IMR-90 (cell line): ENCODE data around the gene R3HDM2. TPM values are rescaled to one million over a fixed set of nuclear protein-coding genes. Genes with fewer than 3 reads are reported as not detected.
A peak's percentile ranks its signal among the peaks of the same experiment; 100 is the strongest.

Experiments used
- ATAC-seq: fragments of 200-7000 bp; cut with Tn5 transposase; 2 replicates; pipeline ENCODE4 v1.9.1; 2020; ENCODE audit warnings: low read depth, mild to moderate bottlenecking, moderate library complexity
- BruUV-seq: library from RNA; stranded (reverse); fragments of 400-500 nt; replicated peaks from 2 replicates; lab custom pipeline; 2021; lab: Mats Ljungman, UMichigan
- CTCF ChIA-PET: fragments of 300-600 bp; formaldehyde crosslinking; extraction: SDS; loops from one replicate; lab custom pipeline; 2021; ENCODE audit warnings: antibody characterized with exemption; lab: Yijun Ruan, JAX
- POLR2A ChIA-PET: fragments of 300-600 bp; sonication (Branson Sonifier 250); formaldehyde crosslinking; loops from one replicate; lab custom pipeline; 2022; ENCODE audit warnings: antibody characterized with exemption; ENCODE audit not compliant: unreplicated experiment; lab: Charles Lee
- DNase-seq: peaks from one replicate; pipeline ENCODE4 v3.0.0; 2013
- H2AFZ ChIP-seq: replicated peaks from 2 replicates; pipeline ENCODE3; 2013; ENCODE audit warnings: low read length, mild to moderate bottlenecking; ENCODE audit not compliant: poor library complexity
- H2AK5ac ChIP-seq: 2 replicates; pipeline ENCODE4 v1.6.1; 2013; ENCODE audit warnings: low read depth, low read length, inconsistent platforms
- H2AK9ac ChIP-seq: replicated peaks from 2 replicates; pipeline ENCODE3; 2013; ENCODE audit warnings: mild to moderate bottlenecking, low read depth, low read length, moderate library complexity; ENCODE audit not compliant: poor library complexity
- H2BK120ac ChIP-seq: 2 replicates; pipeline ENCODE4 v1.6.1; 2013; ENCODE audit warnings: low read depth, low read length, inconsistent platforms
- H2BK15ac ChIP-seq: 3 replicates; pipeline ENCODE4 v1.6.1; 2013; ENCODE audit warnings: low read depth, low read length, inconsistent platforms
- H2BK20ac ChIP-seq: 2 replicates; pipeline ENCODE4 v1.6.1; 2013; ENCODE audit warnings: low read depth, mild to moderate bottlenecking, inconsistent platforms, low read length, moderate library complexity
- H2BK5ac ChIP-seq: 2 replicates; pipeline ENCODE4 v1.6.1; 2013; ENCODE audit warnings: mild to moderate bottlenecking, low read depth, low read length, inconsistent platforms; ENCODE audit not compliant: poor library complexity, severe bottlenecking
- H3K14ac ChIP-seq: replicated peaks from 2 replicates; pipeline ENCODE4 v1.6.1; 2013; ENCODE audit warnings: low read depth, low read length, inconsistent platforms
- H3K18ac ChIP-seq: 2 replicates; pipeline ENCODE4 v1.6.1; 2013; ENCODE audit warnings: low read depth, low read length, control low read depth
- H3K23ac ChIP-seq: 2 replicates; pipeline ENCODE4 v1.6.1; 2013; ENCODE audit warnings: low read depth, low read length, inconsistent platforms
- H3K27ac ChIP-seq: 2 replicates; pipeline ENCODE4 v1.5.1; 2013; ENCODE audit warnings: mild to moderate bottlenecking, control low read depth, low read length; ENCODE audit not compliant: insufficient read depth
- H3K27me3 ChIP-seq: 2 replicates; pipeline ENCODE4 v1.6.1; 2013; ENCODE audit warnings: low read length; ENCODE audit not compliant: control insufficient read depth, insufficient read depth
- H3K36me3 ChIP-seq: 2 replicates; pipeline ENCODE4 v1.6.1; 2013; ENCODE audit warnings: low read length, mixed read lengths; ENCODE audit not compliant: control insufficient read depth, insufficient read depth
- H3K4ac ChIP-seq: 2 replicates; pipeline ENCODE4 v1.6.1; 2013; ENCODE audit warnings: low read depth, low read length, inconsistent platforms
- H3K4me1 ChIP-seq: 2 replicates; pipeline ENCODE4 v1.6.1; 2013; ENCODE audit warnings: low read length, mixed read lengths; ENCODE audit not compliant: control insufficient read depth, insufficient read depth
- H3K4me2 ChIP-seq: 2 replicates; pipeline ENCODE4 v1.6.1; 2013; ENCODE audit warnings: low read depth, mild to moderate bottlenecking, control low read depth, low read length, moderate library complexity
- H3K4me3 ChIP-seq: 2 replicates; pipeline ENCODE4 v1.5.1; 2013; ENCODE audit warnings: low read depth, mild to moderate bottlenecking, control low read depth, low read length, moderate library complexity; ENCODE audit not compliant: insufficient read depth
- H3K56ac ChIP-seq: 2 replicates; pipeline ENCODE4 v1.6.1; 2013; ENCODE audit warnings: low read length, inconsistent platforms; ENCODE audit not compliant: insufficient read depth; ENCODE audit errors: extremely low read depth
- H3K79me1 ChIP-seq, 2 experiments: 2 replicates each; pipeline ENCODE4 v1.6.1; 2013; ENCODE audit warnings: low read length in 2 of 2, inconsistent platforms in 1 of 2, low read depth in 1 of 2
- H3K9ac ChIP-seq: 2 replicates; pipeline ENCODE4 v1.6.1; 2013; ENCODE audit warnings: low read depth, low read length, control low read depth
- H3K9me1 ChIP-seq: 2 replicates; pipeline ENCODE4 v1.6.1; 2013; ENCODE audit warnings: low read length, inconsistent platforms; ENCODE audit not compliant: insufficient read depth
- H3K9me3 ChIP-seq: 2 replicates; pipeline ENCODE4 v1.6.1; 2013; ENCODE audit warnings: low read length; ENCODE audit not compliant: control insufficient read depth, insufficient read depth
- H4K20me1 ChIP-seq: 2 replicates; pipeline ENCODE4 v1.6.1; 2013; ENCODE audit warnings: low read length, inconsistent platforms; ENCODE audit not compliant: insufficient read depth
- H4K5ac ChIP-seq: 2 replicates; pipeline ENCODE4 v1.6.1; 2013; ENCODE audit warnings: mild to moderate bottlenecking, low read depth, low read length, control low read depth
- H4K8ac ChIP-seq, 2 experiments: 2 replicates each; pipeline ENCODE4 v1.6.1; 2013; ENCODE audit warnings: low read depth in 2 of 2, low read length in 2 of 2, control low read depth in 1 of 2, inconsistent platforms in 1 of 2
- H4K91ac ChIP-seq: 2 replicates; pipeline ENCODE4 v1.6.1; 2013; ENCODE audit warnings: low read depth, low read length, inconsistent platforms; ENCODE audit not compliant: insufficient read depth
- BHLHE40 ChIP-seq: fragments of 150-350 bp; IDR thresholded peaks from 2 replicates; pipeline ENCODE4 v1.6.1; 2016; ENCODE audit warnings: mild to moderate bottlenecking, low read depth, low read length
- CTCF ChIP-seq: conservative IDR thresholded peaks from 2 replicates; pipeline ENCODE4 v1.5.1; 2012; ENCODE audit warnings: mild to moderate bottlenecking, low read depth, low read length, improper control_type of control experiment
- MAFK ChIP-seq: IDR thresholded peaks from 2 replicates; pipeline ENCODE4 v1.6.1; 2012; ENCODE audit warnings: low read depth, low read length, improper control_type of control experiment
- MAZ ChIP-seq: IDR thresholded peaks from 2 replicates; pipeline ENCODE4 v1.6.1; 2012; ENCODE audit warnings: low read depth, mild to moderate bottlenecking, low read length, improper control_type of control experiment, moderate library complexity, borderline replicate concordance
- POLR2A ChIP-seq: IDR thresholded peaks from 2 replicates; pipeline ENCODE4 v1.6.1; 2012; ENCODE audit warnings: mild to moderate bottlenecking, low read depth, low read length
- RAD21 ChIP-seq: IDR thresholded peaks from 2 replicates; pipeline ENCODE4 v1.6.1; 2012; ENCODE audit warnings: low read length, improper control_type of control experiment
- RFX5 ChIP-seq: IDR thresholded peaks from 2 replicates; pipeline ENCODE4 v1.8.0; 2012; ENCODE audit warnings: low read depth, mild to moderate bottlenecking, low read length, moderate library complexity
- SMC3 ChIP-seq: fragments of 150-350 bp; IDR thresholded peaks from 2 replicates; pipeline ENCODE4 v1.6.1; 2016; ENCODE audit warnings: low read depth, mild to moderate bottlenecking, antibody characterized with exemption, low read length, moderate library complexity
- WGBS, 2 experiments: methylation state at CpG; one replicate each; pipeline versions ENCODE4 v1.1.5 to v1.1.7; 2013; ENCODE audit warnings: missing lambda C conversion rate in 2 of 2; ENCODE audit not compliant: insufficient read length in 1 of 2; ENCODE audit errors: extremely low coverage in 2 of 2; 5-methylcytosine and 5-hydroxymethylcytosine counted together
- dilution Hi-C: fragments of 300-500 bp; cut with HindIII; formaldehyde crosslinking; loops from one replicate; pipeline ENCODE4 v1.14.3; 2018; ENCODE audit warnings: low sequenced_read_pairs; ENCODE audit not compliant: unreplicated experiment
- in situ Hi-C: fragments of 300-500 bp; cut with MboI; formaldehyde crosslinking; loops from 3 replicates; pipeline ENCODE4 v1.14.3; 2019; ENCODE audit warnings: low sequenced_read_pairs, inconsistent platforms, mixed read lengths
- intact Hi-C: fragments of 100-400 bp; cut with micrococcal nuclease; formaldehyde crosslinking; loops from 2 replicates; pipeline ENCODE4 v1.10.0; 2022
- polyA plus RNA-seq, 3 experiments: library from polyadenylated mRNA; depleted of rRNA; stranded (reverse); fragments of >200 nt; gene quantifications; 2 replicates each; pipeline ENCODE4 v1.2.3, GENCODE V29; 2012; ENCODE audit warnings: low replicate concordance in 1 of 3
- total RNA-seq: library from RNA; depleted of rRNA; stranded (reverse); fragments of >200 nt; gene quantifications from 2 replicates; pipeline ENCODE4 v1.2.3, GENCODE V29; 2012

Gene R3HDM2
- total and polyA plus RNA-seq, 2 of the 4 experiments (the other 2 are of a cell fraction) = 7.5 to 28.4 TPM

DNA sequence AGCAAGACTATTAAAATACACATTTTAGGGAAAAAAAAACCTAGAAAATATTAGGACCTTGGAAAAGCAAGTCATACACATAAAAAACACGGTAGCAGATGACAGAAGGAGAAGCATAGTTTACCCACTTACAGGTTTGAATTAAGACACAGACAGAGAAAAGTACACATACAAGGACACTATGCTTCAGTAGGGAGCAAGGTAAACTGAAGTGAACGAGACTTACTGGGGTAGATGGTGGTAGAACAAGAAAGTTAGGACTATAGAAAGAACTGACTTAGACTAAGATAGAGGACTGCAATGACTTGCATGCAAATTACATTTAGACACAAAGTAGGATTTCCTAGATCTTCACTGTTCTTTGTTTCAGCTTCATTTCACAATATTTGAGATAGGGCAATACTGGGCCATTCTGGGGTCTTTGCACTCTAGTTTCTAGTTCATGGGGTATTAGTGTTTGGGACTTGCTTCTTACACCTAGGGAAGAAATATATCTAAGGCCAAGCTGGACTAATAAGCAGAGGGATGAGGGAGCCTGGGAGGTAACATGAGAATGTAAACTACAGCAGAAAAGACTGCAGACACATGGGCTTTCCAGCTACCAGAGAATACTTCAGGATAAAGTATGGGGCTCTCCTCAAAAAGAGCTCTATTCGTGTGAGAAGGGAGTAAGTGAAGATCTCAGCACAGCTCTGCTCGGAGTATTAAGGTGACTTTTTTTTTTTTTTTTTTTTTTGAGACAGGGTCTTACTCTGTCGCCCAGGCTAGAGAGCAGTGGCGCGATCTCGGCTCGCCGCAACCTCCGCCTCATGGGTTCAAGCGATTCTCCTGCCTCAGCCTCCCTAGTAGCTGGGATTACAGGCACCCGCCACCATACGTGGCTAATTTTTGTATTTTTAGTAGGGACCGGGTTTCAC lies 152.1 kb downstream of the R3HDM2 start (continued):
- TF ChIP-seq MAZ = no peak
- no peak for TF ChIP-seq MAFK
- TF ChIP-seq RFX5 = no peak

GRCh38 chr12:57276935-57277563 lies 153.8 kb downstream of the R3HDM2 start:
- Histone ChIP-seq H3K23ac (no peak overlapping the region), H3K4ac (no peak overlapping the region), H2BK5ac (no peak overlapping the region), H3K9me1 (peaks cover 9% of the 10 kb centered on the region), H4K8ac (no peak overlapping the region), H2BK15ac (no peak overlapping the region), H3K4me3 (no peak overlapping the region), H3K36me3 (peaks cover 9% of the 10 kb centered on the region), H3K18ac (no peak overlapping the region), H4K91ac (no peak overlapping the region), H3K27me3 (no peaks in the 10 kb centered on the region), H2BK120ac (no peak overlapping the region), H3K79me1 (peaks cover 0 to 15% of the 10 kb centered on the region in 2 experiments; a peak in 1 of 4 replicates), H2AK9ac (no peak overlapping the region), H2AK5ac (peak overlapping the region; percentile 27; the same call in 1 of the 2 replicates), H4K5ac (no peak overlapping the region), H3K4me1 (peaks cover 9% of the 10 kb centered on the region), H2BK20ac (no peak overlapping the region), H3K56ac (no peak overlapping the region), H3K27ac (no peak overlapping the region), H3K9me3 (no peaks in the 10 kb centered on the region), H4K20me1 (0 out of 2 replicates have a peak, but pooled peaks cover 5% of the 10 kb centered on the region), H3K14ac (no peak overlapping the region), H3K4me2 (no peak overlapping the region), H2AFZ (peak overlapping the region; percentile 67), H3K9ac (no peak overlapping the region)
- peak; percentile 49 for DNase-seq
- CTCF ChIA-PET = interaction anchor here (0.7 to 1.6 kb wide), 5 partner anchors 12 to 176 kb away, joined by 3 to 5 read pairs (median 3); no protein-coding TSS in a partner anchor
- 80% methylated on average over 1 of the region's 4 CpGs; no CpG with 5 or more reads in 1 of the 2 experiments for WGBS, 2 experiments
- no TSS peak for BruUV-seq
- dilution Hi-C loops (no loop called here), intact Hi-C loops (no loop called here), in situ Hi-C loops (no loop called here)
- peak; percentile 60 for TF ChIP-seq CTCF
- TF ChIP-seq POLR2A = no peak
- no peak for TF ChIP-seq BHLHE40
- peak; percentile 36 for TF ChIP-seq SMC3
- no peak for TF ChIP-seq MAZ
- peak; percentile 45 for TF ChIP-seq RAD21
- POLR2A ChIA-PET = interaction anchor here (0.6 kb wide), 3 partner anchors 32 to 48 kb away, joined by 3 to 8 read pairs (median 6); partner anchors contain the start of gene SHMT2
- ATAC-seq = no peak
